GM18526 (cell line): Measurements from ENCODE around the gene CSF2.

ENCODE experiments used
- POLR2A ChIP-seq: IDR thresholded peaks from 3 replicates; pipeline ENCODE4 v1.6.1; 2011; ENCODE audit not compliant: insufficient read length; ENCODE audit errors: extremely low read depth

CSF2 gene

GRCh38 chr5:132073231-132074013, at the start of gene CSF2:
Gene CSF2 (plus strand): TSS chr5:132073789. CDS start chr5:132073824, 35 bp downstream.
- no peak for TF ChIP-seq POLR2A

GRCh38 chr5:132024117-132024435, 49.5 kb upstream of the CSF2 start:
- TF ChIP-seq POLR2A: no peak

GRCh38 chr5:132024789-132025402, 48.7 kb upstream of the CSF2 start:
- no peak for TF ChIP-seq POLR2A

- no peak for TF ChIP-seq POLR2A
These were observed 48.1 kb upstream of the CSF2 start for GRCh38 chr5:132025403-132025971.

- TF ChIP-seq POLR2A: no peak
These were observed 47.0 kb upstream of the CSF2 start for GRCh38 chr5:132026516-132027008.

- TF ChIP-seq POLR2A: no peak
These were observed 46.6 kb upstream of the CSF2 start for GRCh38 chr5:132027027-132027426.

- TF ChIP-seq POLR2A: no peak
These were observed 43.8 kb upstream of the CSF2 start for GRCh38 chr5:132029609-132030330.

GRCh38 chr5:132030610-132031009, 43.0 kb upstream of the CSF2 start:
- TF ChIP-seq POLR2A: no peak

GRCh38 chr5:132032196-132032595, 41.4 kb upstream of the CSF2 start:
- no peak for TF ChIP-seq POLR2A

- no peak for TF ChIP-seq POLR2A
These were observed 40.5 kb upstream of the CSF2 start for GRCh38 chr5:132033122-132033521.

- no peak for TF ChIP-seq POLR2A
These were observed 36.2 kb upstream of the CSF2 start for GRCh38 chr5:132037353-132037752.

- TF ChIP-seq POLR2A: no peak
These were observed 29.4 kb upstream of the CSF2 start for GRCh38 chr5:132044207-132044606.

- no peak for TF ChIP-seq POLR2A
These were observed 26.7 kb upstream of the CSF2 start for GRCh38 chr5:132046880-132047299.

GRCh38 chr5:132049093-132049492, 24.5 kb upstream of the CSF2 start:
- no peak for TF ChIP-seq POLR2A

- TF ChIP-seq POLR2A: no peak
These were observed 24.0 kb upstream of the CSF2 start for GRCh38 chr5:132049559-132049958.

- TF ChIP-seq POLR2A: no peak
These were observed 23.5 kb upstream of the CSF2 start for GRCh38 chr5:132050136-132050535.
